PFSK-1 (cell line): ENCODE measurements around the gene DHTKD1. TPM values are rescaled to one million over a fixed set of nuclear protein-coding genes. Genes with fewer than 3 reads are reported as not detected.
A peak's percentile ranks its signal among the peaks of the same experiment; 100 is the strongest.

ENCODE experiments used
- FOXP2 ChIP-seq: optimal IDR thresholded peaks from 2 replicates; pipeline ENCODE3; 2011; ENCODE audit warnings: borderline replicate concordance, control low read depth, inconsistent platforms; ENCODE audit not compliant: insufficient read depth; ENCODE audit errors: extremely low read length, extremely low read depth
- POLR2AphosphoS5 ChIP-seq: IDR thresholded peaks from 2 replicates; pipeline ENCODE4 v1.6.1; 2012; ENCODE audit warnings: low read depth, mild to moderate bottlenecking, control low read depth, low read length, moderate library complexity
- SIN3A ChIP-seq: IDR thresholded peaks from 2 replicates; pipeline ENCODE4 v1.6.1; 2012; ENCODE audit warnings: mild to moderate bottlenecking, low read length, moderate library complexity, borderline replicate concordance; ENCODE audit not compliant: insufficient read depth
- TAF1 ChIP-seq: IDR thresholded peaks from 2 replicates; pipeline ENCODE4 v1.6.1; 2012; ENCODE audit warnings: low read length, control low read depth, borderline replicate concordance; ENCODE audit not compliant: insufficient read depth
- polyA plus RNA-seq: library from polyadenylated mRNA; unstranded; fragments of >200 nt; gene quantifications from one replicate; pipeline ENCODE4 v1.2.1, GENCODE V29; 2012; ENCODE audit warnings: low read depth, missing spikeins; ENCODE audit not compliant: insufficient read length
- TF ChIP-seq, protein P1 (sequence below), 2 experiments: IDR thresholded peaks; 2 replicates each; pipeline versions ENCODE4 v1.6.1 to v1.8.0; 2011 to 2012; ENCODE audit warnings: low read depth in 2 of 2, low read length in 2 of 2, control low read depth in 1 of 2, inconsistent platforms in 1 of 2, mild to moderate bottlenecking in 1 of 2, moderate library complexity in 1 of 2; ENCODE audit not compliant: insufficient read depth in 1 of 2

The DHTKD1 gene
- 16.0 TPM for polyA plus RNA-seq

- TF ChIP-seq SIN3A, result 0 out of 2 replicates have a peak, but pooled peaks have one; percentile 33
- TF ChIP-seq TAF1, result peak; percentile 88; the same call in 1 of the 2 replicates
- TF ChIP-seq FOXP2, result peak; percentile 100
- TF ChIP-seq POLR2AphosphoS5, result peak; percentile 66
- TF ChIP-seq, protein P1, sequence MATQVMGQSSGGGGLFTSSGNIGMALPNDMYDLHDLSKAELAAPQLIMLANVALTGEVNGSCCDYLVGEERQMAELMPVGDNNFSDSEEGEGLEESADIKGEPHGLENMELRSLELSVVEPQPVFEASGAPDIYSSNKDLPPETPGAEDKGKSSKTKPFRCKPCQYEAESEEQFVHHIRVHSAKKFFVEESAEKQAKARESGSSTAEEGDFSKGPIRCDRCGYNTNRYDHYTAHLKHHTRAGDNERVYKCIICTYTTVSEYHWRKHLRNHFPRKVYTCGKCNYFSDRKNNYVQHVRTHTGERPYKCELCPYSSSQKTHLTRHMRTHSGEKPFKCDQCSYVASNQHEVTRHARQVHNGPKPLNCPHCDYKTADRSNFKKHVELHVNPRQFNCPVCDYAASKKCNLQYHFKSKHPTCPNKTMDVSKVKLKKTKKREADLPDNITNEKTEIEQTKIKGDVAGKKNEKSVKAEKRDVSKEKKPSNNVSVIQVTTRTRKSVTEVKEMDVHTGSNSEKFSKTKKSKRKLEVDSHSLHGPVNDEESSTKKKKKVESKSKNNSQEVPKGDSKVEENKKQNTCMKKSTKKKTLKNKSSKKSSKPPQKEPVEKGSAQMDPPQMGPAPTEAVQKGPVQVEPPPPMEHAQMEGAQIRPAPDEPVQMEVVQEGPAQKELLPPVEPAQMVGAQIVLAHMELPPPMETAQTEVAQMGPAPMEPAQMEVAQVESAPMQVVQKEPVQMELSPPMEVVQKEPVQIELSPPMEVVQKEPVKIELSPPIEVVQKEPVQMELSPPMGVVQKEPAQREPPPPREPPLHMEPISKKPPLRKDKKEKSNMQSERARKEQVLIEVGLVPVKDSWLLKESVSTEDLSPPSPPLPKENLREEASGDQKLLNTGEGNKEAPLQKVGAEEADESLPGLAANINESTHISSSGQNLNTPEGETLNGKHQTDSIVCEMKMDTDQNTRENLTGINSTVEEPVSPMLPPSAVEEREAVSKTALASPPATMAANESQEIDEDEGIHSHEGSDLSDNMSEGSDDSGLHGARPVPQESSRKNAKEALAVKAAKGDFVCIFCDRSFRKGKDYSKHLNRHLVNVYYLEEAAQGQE (IDR thresholded peaks at IDR 0.05; ENCODE audit: insufficient read depth in 1 of 2, low read depth in 2 of 2, low read length in 2 of 2), result no peak
These were observed at the start of gene DHTKD1 for GRCh38 chr10:12068449-12069269. TSS of gene DHTKD1 (plus strand) at chr10:12068954. CDS start at chr10:12069034, 80 bp downstream.

DNA sequence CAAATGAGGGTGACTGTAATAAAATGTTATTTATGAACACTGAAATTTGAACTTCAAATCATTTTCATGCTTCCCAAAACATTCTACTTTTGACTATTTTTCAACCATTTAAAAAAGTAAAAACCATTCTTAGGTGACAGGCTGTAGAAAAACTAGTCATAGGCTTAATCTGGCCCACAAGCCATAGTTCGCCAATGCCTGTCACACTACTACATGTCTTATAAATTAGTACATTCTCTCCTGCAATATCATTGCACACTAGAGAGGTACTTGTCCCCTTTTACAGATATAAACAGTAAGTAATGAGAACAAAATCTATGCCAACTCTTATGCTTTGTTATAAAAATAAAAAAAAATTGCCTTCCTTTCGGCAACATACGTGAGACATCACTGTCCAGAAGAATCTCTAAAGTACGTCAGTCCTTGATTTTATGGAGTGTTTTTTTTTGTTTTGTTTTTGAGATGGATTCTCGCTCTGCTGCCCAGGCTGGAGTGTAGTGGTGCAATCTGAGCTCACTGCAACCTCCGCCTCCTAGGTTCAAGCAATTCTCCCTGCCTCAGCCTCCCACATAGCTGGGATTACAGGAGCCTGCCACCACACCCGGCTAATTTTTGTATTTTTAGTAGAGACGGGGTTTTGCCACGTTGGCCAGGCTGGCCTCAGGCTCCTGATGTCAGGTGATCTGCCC lies 49.3 kb upstream of the DHTKD1 start:
- no peak for TF ChIP-seq SIN3A
- no peak for TF ChIP-seq TAF1
- TF ChIP-seq POLR2AphosphoS5, result no peak
- TF ChIP-seq, protein P1 (IDR thresholded peaks at IDR 0.05; ENCODE audit: insufficient read depth in 1 of 2, low read depth in 2 of 2, low read length in 2 of 2), result no peak
- TF ChIP-seq FOXP2, result no peak

GRCh38 chr10:12020574-12020973 lies 48.2 kb upstream of the DHTKD1 start:
- TF ChIP-seq TAF1 (no peak), POLR2AphosphoS5 (no peak), FOXP2 (no peak), SIN3A (no peak)
- TF ChIP-seq, protein P1 (IDR thresholded peaks at IDR 0.05; ENCODE audit: insufficient read depth in 1 of 2, low read depth in 2 of 2, low read length in 2 of 2), result no peak

DNA sequence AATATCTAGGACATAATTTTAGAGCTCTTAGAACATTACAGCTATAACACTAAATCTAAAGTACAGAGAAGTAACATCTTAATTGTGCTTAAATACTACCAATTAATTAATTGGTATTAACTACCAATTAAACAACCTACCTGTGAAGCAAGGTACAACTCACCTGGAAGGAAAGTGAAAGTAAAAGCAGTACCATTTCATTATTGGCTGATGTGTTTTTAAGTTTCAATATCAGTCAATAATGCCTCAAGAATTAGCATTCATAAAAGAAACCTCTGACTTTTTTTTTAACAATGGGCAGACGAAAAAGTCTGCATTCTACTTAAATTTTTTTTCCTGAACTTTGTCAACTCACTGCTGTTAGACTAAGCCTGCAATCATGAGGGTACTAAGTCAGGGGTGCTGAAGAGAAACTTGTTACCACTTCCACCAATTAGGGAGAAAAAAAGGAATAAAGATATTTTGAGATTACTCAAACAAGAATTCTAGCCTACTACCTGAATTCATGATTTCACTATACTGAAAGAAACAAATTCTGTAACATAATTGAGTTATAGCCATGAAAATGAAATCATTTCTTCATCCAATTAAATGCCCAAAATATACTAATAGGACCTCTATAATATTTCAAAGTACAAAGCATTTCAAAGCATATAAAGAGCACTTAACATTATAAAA lies 46.0 kb upstream of the DHTKD1 start:
- TF ChIP-seq SIN3A (no peak), POLR2AphosphoS5 (no peak), TAF1 (no peak), FOXP2 (no peak)
- TF ChIP-seq, protein P1 (IDR thresholded peaks at IDR 0.05; ENCODE audit: insufficient read depth in 1 of 2, low read depth in 2 of 2, low read length in 2 of 2), result no peak
